Fibroblast of skin of right quadriceps (primary cell): ENCODE data around the gene MUC5B.
A peak's percentile ranks its signal among the peaks of the same experiment; 100 is the strongest.
"Not testable (repeated sequence)": the region's sequence is repeated elsewhere in the genome, so short reads cannot be mapped to it uniquely, and the experiment has no call there.

Experiments
- DNase-seq: peaks from one replicate; pipeline ENCODE4 v3.0.0-alpha.2; 2013

The MUC5B gene

DNA sequence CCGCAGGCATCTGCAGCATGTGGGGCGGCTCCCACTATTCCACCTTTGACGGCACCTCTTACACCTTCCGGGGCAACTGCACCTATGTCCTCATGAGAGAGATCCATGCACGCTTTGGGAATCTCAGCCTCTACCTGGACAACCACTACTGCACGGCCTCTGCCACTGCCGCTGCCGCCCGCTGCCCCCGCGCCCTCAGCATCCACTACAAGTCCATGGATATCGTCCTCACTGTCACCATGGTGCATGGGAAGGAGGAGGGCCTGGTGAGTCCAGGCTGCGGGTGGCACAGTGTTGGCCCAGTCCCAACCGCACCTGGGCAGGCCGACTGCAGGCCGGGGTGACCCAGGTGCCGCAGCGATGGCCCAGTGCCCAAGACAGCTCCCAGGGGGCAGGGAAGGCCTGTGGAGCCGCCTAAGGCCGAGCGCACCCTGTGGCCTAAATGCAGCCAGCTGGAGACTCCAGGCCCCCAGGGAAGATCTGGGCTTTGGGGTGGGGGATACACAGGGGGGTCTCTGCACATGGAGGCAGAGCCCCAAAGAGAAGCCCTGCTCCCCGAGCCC lies 31.3 kb downstream of the MUC5B start:
- DNase-seq: no peak

DNA sequence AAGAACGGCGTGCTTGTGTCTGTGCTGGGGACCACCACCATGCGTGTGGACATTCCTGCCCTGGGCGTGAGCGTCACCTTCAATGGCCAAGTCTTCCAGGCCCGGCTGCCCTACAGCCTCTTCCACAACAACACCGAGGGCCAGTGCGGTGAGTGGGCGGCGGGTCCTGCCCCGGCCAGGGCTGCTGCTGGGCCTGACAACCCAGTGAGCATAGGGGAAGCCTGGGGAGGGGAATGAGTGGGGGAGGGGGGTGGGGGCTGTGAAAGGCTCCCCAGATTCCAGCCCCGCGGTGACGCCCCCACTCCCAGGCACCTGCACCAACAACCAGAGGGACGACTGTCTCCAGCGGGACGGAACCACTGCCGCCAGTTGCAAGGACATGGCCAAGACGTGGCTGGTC lies 31.9 kb downstream of the MUC5B start:
- no peak for DNase-seq

DNA sequence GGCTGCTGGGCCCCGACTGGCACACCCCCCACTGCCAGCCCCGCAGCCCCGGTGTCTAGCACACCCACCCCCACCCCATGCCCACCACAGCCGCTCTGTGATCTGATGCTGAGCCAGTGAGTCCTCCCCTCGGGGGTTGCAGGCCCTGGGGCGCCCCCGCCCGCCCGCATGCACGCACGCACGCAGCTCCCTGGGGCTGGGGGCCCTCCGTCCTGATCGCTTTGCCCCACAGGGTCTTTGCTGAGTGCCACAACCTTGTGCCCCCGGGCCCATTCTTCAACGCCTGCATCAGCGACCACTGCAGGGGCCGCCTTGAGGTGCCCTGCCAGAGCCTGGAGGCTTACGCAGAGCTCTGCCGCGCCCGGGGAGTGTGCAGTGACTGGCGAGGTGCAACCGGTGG lies 32.3 kb downstream of the MUC5B start:
- no peak for DNase-seq

DNA sequence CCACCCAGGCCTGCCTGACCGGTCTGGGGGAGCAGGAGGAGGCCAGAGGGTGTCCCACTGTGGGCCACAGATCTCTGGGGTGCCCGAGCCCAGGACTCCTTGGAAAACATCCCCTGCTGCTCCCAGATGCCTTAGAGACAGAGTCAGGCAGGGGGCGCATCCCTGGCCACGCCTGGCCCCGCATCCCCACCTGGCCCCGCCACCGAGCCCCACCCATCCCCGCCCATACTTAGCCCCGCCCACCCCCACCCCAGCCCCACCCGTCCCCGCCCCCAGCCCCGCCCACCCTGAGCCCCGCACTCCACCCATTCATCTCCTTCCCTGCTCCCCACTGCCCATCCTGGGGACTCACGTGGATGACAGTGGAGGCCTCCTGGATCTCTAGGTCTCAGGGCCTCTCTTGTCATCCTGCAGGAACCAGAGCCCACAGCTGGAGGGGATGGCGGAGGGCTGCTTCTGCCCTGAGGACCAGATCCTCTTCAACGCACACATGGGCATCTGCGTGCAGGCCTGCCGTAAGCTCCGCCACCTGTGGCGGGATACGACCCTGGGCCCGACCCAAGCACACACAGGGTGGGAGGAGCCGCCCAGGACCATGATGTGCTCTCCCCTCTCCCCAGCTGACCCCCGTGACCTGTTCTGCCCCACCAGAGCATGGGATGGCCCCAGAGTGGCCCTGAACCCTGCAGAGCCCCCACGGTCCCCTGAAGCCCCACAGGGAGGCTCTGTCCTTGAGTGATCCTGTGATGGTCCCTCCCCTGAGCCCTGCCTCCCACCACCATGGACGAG lies 33.6 kb downstream of the MUC5B start:
- DNase-seq: no peak

DNA sequence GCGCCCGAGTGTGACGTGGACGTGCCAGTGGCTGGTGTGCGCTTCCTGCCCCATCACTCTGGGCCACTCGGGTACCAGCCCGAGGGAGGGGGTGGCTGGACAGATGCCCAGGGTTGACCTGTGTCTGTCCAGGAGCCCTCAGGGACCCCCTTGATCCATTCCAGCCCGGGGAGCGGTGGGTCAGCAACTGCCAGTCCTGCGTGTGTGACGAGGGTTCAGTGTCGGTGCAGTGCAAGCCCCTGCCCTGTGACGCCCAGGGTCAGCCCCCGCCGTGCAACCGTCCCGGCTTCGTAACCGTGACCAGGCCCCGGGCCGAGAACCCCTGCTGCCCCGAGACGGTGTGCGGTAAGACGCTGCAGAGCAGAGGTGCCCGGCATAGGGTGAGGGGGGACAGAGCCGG lies 34.5 kb downstream of the MUC5B start:
- DNase-seq: no peak

DNA sequence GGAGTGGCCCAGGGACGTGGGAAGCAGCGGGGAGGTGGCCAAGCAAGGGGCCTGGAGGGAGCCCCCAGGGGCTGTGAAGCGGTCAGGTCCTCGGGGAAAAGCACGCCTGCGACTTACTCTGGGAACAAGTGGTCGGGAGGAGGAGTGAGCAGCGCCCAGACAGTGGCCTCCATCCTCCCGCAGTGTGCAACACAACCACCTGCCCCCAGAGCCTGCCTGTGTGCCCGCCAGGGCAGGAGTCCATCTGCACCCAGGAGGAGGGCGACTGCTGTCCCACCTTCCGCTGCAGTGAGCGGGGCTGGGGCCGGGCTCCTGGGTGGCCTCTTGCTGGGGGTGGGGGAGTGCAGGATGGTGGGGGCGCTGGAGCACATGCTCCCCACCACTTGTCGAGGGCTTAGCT lies 35.0 kb downstream of the MUC5B start:
- no peak for DNase-seq

DNA sequence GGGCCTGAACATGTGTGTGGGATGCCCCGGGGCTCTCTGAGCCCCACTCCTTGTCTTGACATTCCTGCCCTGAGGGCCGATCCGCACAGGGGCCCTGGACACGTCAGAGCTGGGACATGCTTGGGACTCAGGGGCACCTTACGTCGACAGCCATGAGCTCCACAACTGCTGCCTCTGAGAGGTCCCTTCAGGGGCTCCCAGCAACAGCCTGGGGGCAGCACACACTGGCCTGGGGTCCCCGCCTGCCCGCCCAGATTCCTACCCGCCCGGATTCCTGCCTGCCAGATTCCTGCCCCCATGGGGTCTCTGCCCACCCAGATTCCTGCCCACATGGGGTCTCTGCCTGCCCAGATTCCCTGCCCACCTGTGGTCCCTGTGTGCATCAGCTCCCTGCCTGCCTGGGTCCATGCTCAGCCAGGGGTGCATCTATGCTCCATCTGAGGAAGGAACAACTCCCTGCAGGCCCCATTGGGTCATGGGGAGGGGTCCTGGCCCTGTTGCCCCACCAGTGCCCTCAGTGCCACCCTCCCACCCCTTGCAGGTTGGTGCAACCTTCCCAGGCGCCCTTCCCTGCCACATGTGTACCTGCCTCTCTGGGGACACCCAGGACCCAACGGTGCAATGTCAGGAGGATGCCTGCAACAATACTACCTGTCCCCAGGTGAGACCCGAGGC lies 35.7 kb downstream of the MUC5B start:
- DNase-seq: no peak

DNA sequence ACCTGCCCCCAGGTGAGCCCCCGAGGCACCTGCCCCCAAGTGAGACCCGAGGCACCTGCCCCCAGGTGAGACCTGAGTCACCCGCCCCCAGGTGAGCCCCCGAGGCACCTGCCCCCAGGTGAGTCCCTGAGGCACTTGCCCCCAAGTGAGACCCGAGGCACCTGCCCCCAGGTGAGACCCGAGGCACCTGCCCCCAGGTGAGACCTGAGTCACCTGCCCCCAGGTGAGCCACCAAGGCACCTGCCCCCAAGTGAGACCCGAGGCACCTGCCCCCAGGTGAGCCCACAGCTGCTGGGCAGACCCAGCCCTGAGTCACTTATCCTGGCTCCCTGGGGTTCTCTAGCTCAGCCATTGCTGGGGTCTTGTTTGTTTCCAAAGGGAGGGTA lies 36.2 kb downstream of the MUC5B start:
- no peak for DNase-seq

DNA sequence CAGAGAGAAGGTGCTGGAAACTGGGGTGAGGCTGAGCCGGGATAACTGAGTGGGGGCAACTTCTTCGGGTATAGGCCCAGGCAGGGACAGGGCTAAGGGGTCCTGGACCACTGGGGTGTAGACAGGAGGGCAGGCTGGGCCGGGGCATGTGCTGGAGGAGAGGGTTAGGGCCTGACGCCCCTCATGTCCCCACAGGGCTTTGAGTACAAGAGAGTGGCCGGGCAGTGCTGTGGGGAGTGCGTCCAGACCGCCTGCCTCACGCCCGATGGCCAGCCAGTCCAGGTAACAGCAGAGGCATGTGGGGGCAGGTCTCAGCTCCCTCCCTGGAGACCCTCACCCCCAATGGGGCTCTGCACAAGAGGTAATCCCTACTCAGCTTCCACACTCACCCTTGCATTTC lies 36.7 kb downstream of the MUC5B start:
- no peak for DNase-seq

DNA sequence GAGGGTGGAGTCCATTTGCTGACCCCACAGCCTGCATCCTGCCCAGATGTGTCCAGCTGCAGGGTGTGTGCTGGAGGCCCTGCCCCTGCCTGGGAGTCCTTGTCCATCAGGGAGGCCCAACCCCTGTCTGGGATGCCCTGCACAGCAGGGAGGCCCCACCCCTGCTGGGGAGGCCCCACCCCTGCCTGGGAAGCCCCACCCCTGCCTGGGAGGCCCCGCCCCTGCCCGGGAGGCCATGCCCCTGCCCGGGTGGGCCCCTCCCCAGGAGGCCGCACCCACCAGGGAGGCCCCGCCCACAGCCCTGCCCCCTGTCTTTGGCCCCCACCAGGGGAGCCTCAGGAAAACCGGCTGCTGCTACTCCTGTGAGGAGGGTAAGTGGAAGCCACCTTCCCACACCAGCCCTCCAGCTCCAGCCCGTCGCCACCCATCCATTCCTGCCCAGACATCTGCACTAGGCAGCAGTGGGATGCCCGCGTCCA lies 37.2 kb downstream of the MUC5B start:
- no peak for DNase-seq

DNA sequence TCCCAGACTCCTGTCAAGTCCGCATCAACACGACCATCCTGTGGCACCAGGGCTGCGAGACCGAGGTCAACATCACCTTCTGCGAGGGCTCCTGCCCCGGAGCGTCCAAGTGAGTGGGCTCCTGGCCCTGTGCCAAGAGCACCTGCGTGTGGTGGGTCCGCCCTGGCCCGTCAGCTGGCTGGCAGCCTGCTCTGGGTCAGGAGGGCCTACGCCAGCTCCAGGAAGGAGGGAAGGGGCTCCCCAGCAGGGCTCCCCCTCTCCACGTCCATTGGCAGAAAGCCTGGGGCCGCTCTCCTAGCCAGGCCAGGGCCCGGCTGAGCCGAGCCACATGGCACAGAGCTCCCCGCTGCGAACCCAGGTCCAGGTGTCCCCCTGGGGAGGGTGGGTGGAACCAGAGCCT lies 37.8 kb downstream of the MUC5B start:
- no peak for DNase-seq

DNA sequence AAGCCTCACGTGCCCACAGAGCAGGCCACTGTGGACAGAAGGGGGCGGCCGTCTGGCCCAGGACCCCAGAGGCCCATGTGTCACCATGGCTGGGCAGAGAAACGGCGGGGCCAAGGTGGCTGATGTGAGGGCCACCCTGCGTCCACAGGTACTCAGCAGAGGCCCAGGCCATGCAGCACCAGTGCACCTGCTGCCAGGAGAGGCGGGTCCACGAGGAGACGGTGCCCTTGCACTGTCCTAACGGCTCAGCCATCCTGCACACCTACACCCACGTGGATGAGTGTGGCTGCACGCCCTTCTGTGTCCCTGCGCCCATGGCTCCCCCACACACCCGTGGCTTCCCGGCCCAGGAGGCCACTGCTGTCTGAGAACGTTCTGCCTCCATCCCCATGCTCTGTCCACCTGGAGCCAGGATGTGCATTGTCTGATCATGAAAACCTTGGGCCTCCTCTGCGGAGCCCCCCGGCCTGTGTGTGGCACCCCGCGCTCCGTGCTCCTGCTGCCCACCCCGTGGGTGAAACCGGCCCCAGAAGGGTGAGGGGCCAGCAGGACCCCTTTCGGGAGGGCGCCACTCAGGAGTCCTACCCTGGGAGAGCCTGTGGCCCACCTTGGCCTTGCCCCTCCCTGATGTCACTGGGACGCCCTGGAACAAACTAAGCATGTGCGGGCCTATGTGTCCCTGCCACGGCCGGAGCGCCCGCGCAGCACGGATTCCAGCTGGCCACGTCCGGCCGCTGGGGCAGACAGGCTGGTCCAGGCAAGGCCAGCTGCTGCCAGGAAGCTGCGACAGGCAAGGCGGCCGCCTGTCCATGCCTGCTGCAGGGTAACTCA lies 38.6 kb downstream of the MUC5B start:
- no peak for DNase-seq

DNA sequence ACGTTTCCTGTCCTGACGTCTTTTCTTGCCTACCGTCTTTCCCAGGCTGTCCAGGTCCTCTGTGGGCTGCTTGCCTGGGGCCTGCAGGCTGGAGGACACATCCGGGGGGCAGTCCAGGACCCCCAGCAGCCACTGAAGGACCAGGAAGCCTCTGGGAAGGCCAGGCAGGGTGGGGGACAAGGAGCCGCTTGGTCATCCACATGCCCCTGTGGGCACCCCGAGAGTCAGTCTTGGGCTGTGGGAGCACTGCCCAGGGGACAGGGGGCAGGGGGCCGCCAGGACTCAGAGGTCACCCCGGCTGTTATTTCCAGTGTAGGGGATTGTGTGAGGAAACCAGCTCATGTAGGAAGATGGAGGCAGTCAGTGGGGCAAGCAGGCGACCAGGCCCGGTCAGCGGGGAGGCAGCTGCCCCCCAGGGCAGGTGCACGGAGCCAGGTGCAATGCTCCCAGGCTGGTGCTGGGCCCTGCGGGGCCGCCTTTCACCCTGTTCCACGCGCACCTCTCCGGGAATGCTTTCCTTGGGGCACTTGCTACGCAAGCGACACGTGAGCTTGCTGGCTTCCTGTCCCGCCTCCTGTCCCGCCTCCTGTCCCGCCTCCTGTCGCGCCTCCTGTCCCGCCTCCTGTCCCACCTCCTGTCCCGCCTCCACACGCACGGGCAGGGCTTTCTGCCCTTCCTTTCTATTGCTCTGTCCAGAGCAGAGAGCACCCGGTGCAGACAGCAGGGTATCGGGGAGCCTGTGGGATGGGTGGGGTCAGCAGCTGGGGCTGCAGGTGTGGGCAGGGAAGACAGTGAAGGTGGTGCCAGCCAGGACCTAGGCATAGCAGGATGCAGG lies 39.5 kb downstream of the MUC5B start:
- peak; percentile 82 for DNase-seq

DNA sequence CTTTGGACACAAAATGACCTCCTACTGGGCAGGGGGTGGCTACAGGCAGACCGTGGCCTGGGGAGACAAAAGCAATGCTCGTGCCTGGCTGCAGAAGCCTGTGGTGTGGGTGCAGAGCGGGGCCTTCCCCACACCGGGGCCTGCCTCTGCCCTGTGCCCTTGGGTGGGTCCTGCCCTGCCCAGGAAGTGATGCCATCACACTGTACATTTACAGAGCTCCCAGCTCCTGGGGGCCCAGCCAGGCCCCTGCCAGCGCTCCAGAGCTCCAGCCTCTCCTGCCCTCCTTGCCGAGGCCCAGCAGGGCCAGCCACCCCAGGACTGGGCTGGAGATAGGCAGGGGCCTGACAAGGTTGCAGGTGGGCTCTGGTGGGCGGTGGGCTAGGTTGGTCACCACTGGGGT lies 40.1 kb downstream of the MUC5B start:
- no peak for DNase-seq

DNA sequence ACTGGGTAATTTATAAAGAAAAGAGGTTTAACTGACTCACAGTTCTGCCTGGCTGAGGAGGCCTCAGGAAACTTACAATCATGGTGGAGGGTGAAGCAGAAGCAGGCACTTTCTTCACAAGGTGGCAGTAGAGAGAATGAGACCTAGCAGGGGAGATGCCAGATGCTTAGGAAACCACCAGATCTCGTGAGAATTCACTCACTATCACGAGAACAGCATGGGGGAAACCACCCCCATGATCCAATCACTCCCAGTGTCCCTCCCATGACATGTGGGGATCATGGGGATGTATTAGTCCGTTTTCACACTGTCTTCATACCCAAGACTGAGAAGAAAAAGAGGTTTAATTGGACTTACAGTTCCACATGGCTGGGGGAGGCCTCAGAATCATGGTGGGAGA lies 41.6 kb downstream of the MUC5B start:
- DNase-seq: peak; percentile 70

DNA sequence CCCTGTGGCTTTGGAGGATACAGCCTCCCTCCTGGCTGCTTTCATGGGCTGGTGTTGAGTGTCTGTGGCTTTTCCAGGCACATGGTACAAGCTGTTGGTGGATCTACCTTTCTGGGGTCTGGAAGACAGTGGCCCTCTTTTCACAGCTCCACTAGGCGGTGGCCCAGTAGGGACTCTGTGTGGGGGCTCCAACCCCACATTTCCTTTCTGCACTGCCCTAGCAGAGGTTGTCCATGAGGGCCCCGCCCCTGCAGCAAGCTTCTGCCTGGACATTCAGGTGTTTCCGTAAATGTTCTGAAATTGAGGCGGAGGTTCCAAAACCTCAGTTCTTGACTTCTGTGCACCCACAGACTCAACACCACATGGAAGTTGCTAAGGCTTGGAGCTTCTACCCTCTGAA lies 42.6 kb downstream of the MUC5B start:
- DNase-seq: not testable (repeated sequence)

DNA sequence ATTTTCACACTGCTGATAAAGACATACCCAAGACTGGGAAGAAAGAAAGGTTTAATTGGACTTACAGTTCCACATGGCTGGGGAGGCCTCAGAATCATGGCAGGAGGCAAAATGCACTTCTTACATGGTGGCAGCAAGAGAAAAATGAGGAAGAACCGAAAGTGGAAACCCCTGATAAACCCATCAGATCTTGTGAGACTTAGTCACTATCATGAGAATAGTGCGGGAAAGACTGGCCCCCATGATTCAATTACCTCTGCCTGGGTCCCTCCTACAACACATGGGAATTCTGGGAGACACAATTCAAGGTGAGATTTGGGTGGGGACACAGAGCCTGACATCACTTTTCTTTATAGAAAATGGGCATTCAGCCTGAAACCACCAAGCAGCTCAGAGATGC lies 44.1 kb downstream of the MUC5B start:
- DNase-seq: not testable (repeated sequence)

DNA sequence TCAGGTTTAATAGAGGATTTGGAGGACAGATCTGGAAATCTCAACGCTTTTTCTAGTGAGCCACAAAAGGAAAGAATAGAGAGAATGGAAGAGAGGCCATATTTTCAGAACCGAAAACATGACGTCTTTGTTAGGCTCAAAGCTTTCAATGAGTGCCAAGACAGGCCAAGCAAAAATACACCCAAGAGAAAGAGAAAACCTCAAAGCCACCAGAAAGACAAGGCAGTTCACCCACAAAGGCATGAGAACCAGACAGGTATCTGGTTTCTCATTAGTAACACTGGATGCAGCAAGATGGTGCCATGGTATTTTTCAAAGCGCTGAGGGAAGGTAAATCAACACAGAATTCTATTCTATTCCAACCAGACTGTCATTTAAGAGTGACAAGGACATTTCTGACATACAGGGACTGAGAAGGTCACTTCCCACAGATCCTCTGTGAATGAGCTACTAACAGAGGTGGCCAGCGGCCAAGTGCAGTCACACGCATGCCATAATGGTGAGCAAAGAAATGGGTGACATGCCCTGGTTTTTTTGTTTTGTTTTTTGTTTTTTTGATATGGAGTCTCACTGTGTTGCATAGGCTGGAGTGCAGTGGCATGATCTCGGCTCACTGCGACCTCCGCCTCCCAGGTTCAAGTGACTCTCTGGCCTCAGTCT lies 44.7 kb downstream of the MUC5B start:
- DNase-seq: no peak

DNA sequence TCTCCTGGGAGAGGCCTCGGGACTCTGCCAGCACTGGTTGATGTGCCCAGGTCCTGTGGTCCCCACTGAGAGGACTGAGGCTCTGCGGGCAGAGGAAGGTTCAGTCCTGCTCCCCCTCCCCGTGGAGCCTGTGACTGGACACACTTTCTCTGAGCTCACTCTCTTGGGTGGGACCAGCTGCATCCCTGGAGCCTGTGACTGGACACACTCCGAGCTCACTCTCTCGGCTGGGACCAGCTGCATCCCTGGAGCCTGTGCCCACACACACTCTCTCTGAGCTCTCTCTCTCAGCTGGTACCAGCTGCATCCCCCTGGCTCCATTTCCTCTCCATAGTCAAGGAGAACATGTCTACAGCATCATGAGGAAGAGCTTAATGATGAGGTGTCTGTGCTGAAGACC lies 47.1 kb downstream of the MUC5B start:
- no peak for DNase-seq

DNA sequence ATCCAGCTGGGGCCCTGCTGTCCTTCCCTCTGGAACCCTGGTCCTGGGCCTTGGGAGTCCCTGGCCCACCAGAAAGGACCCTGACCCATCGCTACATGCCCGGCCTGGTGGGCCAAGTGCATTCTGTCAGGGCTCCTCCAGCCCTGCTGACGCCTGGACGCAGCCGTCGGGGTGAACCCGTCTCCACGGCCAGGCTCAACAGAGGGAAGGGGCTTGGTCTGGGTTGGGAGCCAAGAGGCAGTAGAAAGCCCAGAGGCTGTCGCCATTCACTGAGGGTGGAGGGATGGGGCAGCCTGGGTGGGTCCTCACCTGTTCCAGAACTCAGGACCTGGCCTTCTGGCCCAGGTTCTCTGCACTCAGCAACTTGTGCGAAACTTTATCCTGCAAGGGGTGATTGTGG lies 47.6 kb downstream of the MUC5B start:
- DNase-seq: no peak

DNA sequence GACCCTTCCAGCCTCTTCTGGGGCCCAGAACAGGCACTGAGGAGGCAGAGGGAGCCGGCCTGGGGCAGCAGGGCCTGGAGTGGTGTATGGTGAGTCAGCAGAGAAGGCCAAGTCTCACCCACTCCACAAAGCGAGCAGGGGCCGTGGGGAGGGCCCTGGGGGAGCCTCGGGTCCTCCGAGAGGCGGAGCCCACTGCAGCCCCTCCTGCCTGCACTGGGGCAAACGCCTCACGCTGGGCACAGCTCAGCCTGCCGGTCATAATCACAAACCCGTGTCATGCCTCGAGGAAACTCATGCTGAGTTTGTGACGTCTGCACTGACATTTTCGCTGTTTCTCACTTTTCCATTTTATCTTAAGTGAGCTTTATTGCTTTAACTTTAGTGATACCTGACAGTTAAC lies 48.1 kb downstream of the MUC5B start:
- peak; percentile 15 for DNase-seq

DNA sequence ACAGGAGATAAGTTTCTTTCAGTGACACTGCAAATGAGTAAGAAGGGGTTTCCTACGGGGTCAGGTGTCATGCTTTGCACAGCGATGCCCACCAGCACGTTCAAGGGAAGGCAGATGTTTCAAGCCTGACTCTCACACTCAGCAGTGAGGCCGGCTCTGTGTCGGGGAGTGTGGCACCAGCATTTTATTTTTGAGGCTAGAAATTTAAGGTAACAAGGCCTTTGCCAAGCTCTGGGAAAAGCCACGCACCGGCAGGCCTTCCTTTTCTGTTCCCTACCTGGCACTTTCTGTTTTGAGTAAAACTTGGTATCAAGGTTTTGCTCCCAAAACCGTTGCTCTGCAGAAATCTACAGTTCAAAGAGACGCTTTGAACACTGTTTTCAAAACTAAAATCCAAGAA lies 48.5 kb downstream of the MUC5B start:
- DNase-seq: no peak
